SW 1271 (cell line): ENCODE data around the gene LY6G5C.

Experiments used
- DNase-seq, 2 experiments: peaks; one replicate each; lab custom pipeline; 2025; lab: John Stamatoyannopoulos, UW

Gene LY6G5C

DNA sequence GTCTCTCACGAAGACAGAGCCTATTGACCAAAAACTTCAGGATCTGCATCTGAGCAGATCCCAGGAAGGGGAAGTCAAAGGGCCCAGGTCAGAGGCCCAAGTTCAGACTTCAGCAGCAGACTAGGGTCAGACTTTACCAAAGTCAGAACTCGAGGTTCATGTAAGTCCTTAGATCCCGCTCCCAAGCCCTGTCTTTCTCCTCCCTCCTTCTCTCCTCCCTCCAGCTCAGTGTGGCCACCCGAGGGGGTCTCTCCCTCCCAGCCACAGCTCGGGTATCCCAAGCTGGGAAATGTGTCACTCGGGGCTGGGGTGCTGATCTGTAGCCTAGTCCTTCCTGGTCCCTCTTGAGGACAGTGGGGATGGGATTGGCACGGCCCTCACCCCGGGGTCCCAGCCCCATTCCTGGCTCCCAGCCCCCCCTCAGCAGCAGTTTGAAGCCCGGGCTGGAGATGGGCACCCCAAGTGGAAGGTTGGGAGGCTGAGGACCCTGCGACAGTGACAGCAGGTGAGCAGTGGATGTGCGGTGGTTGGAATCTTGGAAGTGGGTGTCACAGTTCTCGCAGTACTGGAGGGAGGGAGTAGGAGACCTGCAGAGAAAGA lies 18.6 kb downstream of the LY6G5C start:
- DNase-seq = no peak

DNA sequence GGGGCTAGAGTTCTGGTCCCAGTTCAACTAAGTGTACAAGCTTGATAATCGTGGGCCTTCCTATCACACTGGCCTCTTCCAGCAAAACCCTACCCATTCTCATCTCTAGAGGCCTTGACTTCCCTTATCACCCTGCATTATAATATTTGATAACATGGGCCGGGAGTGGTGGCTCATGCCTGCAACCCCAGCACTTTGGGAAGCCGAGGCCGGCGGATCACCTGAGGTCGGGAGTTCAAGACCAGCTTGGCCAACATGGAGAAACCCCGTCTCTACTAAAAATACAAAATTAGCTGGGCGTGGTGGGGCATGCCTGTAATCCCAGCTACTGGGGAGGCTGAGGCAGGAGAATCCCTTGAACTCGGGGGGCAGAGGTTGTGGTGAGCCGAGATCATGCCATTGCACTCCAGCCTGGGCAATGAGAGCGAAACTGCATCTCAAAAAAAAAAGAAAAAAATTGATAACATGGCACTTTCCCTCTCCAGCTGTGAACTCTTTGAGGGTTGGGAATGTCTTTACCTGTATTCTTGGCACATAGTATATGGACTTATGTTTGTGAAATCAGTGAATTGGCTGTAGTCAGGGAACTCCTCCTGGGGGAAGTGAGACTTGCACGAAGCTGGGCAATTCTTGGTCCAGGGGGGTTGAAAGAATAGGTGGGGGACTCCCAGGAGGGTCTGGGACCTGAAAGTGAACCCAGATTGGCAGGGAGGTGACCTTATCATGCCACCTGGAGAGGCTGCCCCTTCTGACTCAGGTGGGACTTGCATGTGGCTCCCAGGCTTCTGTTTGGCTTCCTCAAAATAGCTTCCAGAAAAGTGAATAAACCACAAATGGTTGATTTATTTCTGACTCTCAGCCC lies 19.4 kb downstream of the LY6G5C start:
- no peak for DNase-seq

GRCh38 chr6:31660381-31661261 lies 20.2 kb downstream of the LY6G5C start, which contains the start of gene C6orf47:
TSS of gene C6orf47 (minus strand) at chr6:31660778. CDS start at chr6:31659947, 831 bp downstream.
- DNase-seq = peak in 1 of 2 experiments; percentile 82

DNA sequence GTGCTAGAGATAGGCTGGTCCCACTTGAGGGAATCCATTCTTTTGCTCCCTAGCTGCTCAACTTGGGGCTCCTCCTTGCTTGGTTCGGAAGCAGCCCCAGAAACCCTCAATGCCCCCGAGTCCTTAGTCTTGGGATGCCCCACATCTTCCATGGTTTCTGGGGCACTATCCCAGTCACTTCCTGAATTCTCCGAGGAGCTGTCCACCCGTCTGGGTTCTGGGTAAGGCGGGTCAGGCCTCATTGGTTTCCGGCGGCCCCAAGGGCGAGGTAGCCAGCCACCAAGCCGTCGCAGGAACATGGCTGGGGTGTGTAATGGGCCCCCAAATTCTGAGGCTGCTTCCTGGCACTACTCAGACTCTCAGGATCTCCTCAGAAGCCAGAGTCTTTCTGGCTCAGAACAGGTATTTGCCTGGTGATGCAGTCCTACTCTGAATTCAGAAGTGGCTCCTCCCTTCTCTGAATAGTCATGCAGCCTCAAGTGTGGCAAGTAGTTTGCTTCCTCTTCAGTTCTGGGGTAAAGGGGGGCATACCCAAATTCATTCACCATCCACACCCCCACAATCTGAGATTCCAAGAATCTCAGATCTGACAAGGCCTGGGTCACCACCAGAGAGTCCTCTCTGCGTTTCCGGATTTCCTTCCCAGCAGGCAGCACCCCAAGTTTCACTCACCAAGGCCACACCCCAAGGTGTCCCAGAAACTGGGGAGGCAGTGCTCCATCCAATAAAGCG lies 21.1 kb downstream of the LY6G5C start:
- DNase-seq = peak in 1 of 2 experiments; percentile 16

GRCh38 chr6:31658983-31659648 lies 21.8 kb downstream of the LY6G5C start:
- DNase-seq = no peak

- DNase-seq = no peak
These were observed 22.6 kb downstream of the LY6G5C start for GRCh38 chr6:31658158-31658688.

DNA sequence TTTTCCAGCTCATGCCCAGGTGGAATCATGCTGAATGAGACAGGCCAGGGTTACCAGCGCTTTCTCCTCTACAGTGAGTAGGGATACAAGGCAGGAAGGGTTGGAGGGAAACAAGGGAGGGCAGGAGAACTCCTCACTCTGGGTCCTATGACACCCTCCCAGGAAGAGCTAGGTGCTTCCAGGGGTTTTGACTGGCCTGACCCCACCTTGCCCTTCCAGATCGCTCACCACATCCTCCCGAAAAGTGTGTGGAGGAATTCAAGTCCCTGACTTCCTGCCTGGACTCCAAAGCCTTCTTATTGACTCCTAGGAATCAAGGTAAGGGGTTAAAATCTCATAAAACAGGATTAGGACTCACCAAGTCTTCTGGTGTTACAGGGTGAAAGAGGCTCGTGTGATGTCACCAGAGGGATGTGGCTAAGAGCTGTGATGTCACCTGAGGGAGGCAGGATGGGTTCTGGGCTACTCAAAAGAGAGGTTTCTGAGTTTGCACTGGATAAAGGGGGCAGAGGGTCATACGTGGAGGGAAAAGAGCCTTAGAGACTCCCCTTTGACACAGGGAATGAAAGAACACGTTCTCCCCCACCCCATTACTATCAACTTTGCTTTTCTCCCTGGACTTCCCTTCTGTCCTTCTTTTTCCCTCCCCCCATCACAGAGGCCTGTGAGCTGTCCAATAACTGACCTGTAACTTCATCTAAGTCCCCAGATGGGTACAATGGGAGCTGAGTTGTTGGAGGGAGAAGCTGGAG lies 23.3 kb downstream of the LY6G5C start:
- no peak for DNase-seq

DNA sequence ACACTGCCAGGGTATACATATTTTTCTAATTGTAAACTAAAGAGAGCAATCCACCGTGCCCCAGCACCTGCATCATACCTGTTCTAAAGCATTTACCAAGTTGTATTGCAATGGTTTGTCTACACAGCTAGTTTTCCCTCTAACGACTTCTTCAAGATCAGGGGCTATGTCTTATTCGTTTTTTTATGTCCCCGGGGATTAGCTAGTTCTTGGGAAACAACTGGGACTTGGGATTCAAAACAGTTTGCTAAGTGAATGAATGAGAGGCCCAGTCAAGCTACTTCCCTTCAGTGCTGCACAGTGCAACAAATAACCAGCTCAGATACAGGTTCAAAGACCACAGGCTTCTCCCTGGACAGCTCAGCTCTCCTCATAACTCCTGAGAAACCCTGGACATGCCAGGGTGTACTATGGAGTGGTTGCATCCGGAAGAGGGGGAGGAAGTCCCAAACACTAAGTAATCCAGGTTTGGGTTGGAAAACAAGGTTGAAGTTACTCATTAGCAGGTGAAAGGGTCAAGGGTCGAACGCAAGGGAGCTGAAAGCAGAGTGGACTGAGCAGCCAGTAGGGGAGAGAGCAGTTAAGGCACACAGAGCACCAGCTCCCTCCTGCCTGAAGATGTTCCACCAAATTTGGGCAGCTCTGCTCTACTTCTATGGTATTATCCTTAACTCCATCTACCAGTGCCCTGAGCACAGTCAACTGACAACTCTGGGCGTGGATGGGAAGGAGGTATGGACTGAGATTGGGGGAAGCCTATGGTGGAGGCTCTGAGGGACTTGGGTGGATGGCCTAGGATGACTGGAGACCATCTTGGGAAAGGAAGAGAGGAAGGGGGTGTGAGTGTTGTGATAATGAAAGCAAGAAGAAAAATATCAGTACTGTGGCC lies 25.3 kb downstream of the LY6G5C start, which contains the start of gene APOM:
Gene APOM (plus strand): TSS at position 546 of the 889 bp plus-strand sequence. CDS start 73 bp downstream, at position 619.
- no peak for DNase-seq

GRCh38 chr6:31654574-31655348 lies 26.1 kb downstream of the LY6G5C start:
- DNase-seq = no peak

GRCh38 chr6:31652925-31653724 lies 27.7 kb downstream of the LY6G5C start:
- DNase-seq = peak; percentile 95 to 99

GRCh38 chr6:31651602-31652191 lies 29.2 kb downstream of the LY6G5C start:
- peak; percentile 68 to 83 for DNase-seq

DNA sequence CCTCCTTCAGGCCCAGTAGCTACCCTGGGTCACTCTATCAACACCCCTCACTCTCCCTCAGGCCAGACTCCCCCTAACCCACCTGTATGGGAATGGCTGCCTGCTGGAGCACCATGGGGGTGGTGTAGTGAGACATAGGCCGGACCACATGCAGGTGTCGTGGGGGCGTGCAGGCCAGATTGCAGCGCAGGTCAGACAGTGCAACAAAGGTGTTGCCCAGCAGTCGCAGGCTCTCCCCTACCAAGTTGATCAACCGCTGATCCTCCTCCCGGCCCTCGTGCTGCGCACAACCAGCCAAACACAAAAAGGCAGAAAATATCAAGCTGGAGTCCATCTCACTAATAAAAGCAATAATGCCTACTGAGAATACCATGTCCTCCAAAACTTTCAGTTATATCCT lies 35.5 kb downstream of the LY6G5C start:
- DNase-seq = no peak

- no peak for DNase-seq
These were observed 36.9 kb downstream of the LY6G5C start for GRCh38 chr6:31643818-31644454.

DNA sequence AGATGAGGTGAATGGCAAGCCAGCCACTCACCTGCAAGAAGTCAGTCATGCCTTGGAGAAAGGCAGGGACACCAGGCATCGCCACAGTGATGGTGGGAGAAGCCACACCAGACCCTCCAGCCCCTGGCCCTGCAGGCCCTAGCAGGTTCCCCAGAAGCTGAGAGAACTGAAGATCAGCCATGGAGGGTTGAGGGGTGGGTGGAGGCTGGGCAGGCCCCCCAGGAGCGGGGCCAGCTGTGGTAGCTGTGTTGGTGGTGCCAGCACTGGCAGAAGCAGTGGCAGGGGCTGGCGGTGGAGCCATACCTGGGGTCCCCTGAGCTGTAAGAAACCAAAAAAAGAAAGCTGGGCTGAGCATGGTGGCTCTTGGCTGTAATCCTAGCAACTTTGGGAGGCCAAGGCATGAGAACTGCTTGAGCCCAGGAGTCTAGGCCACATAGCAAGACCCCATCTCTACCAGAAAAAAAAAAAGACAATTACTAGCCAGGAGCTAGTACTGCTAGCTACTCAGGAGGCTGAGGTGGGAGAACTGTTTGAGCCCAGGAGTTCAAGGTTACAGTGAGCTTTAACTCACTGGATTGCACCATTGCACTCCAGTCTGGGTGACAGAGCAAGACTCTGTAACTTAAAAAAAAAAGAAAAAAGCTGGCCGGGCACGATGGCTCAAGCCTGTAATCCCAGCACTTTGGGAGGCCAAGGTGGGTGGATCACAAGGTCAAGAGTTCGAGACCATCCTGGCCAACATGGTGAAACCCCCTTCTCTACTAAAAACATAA lies 37.9 kb downstream of the LY6G5C start:
- DNase-seq = no peak

DNA sequence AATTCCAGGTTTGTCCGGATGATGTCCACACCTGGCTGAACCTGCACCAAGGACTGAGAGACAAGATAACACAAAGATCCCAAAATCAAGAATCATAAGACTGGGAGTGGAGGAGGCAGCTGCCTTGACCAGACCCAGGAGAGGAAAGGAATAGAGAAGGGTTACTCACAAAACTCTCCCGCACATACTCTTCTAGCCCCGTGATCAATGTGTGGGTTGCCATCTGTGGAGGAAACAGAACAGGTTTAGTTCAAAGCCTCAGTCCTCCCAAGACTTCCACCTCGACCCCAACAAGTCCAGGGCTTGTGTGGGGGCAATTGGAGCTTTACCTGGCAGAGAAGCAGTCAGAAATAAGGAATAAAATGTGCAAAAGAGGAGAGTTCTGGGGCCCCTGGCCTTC lies 39.5 kb downstream of the LY6G5C start:
- DNase-seq = no peak

DNA sequence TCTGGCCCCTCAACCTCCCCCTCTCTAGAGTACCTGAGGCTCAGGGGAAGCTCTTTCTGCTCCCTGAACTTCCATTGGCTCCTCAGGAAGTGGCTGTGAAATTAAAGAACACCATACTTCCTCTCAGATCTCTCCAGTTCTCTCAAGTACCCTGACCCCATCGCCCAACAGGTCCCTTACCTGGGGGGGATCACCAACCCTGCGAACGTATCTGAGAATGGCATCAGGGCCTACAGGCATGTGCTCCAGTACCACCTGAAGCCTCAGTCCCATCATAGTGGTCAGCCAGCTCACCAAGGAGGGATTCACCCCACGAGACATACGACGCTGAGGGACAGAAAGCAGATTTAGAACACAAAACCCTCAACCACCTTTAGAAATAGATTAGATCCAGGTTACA lies 40.3 kb downstream of the LY6G5C start:
- no peak for DNase-seq
